WTC11 (cell line): ENCODE measurements around the gene IFT25.

Source experiments
- MXD4 ChIP-seq: fragments of 250-450 bp; sonication (Bioruptor Pico); IDR thresholded peaks from 2 replicates; pipeline ENCODE4 v1.8.0; 2021; ENCODE audit warnings: mild to moderate bottlenecking, moderate library complexity, borderline replicate concordance
- MYBL2 ChIP-seq: sonication (generic); formaldehyde crosslinking; IDR thresholded peaks from 2 replicates; pipeline ENCODE4 v1.8.1; 2023; ENCODE audit warnings: mild to moderate bottlenecking, moderate library complexity, missing genetic modification reagents
- ZNF121 ChIP-seq: sonication (generic); formaldehyde crosslinking; IDR thresholded peaks from 2 replicates; pipeline ENCODE4 v1.8.0; 2023; ENCODE audit warnings: missing genetic modification reagents
- ZNF263 ChIP-seq: sonication (generic); formaldehyde crosslinking; IDR thresholded peaks from 2 replicates; pipeline ENCODE4 v1.8.1; 2022; ENCODE audit warnings: low read depth, mild to moderate bottlenecking, moderate library complexity, missing genetic modification reagents
- ZNF317 ChIP-seq: sonication (generic); formaldehyde crosslinking; IDR thresholded peaks from 2 replicates; pipeline ENCODE4 v1.8.1; 2023; ENCODE audit warnings: low read depth, mild to moderate bottlenecking, moderate library complexity, missing genetic modification reagents, borderline replicate concordance
- TF ChIP-seq, protein P1 (sequence below): fragments of 200-600 bp; IDR thresholded peaks from 2 replicates; pipeline ENCODE4 v1.8.0; 2022; ENCODE audit warnings: antibody characterized with exemption

DNA sequence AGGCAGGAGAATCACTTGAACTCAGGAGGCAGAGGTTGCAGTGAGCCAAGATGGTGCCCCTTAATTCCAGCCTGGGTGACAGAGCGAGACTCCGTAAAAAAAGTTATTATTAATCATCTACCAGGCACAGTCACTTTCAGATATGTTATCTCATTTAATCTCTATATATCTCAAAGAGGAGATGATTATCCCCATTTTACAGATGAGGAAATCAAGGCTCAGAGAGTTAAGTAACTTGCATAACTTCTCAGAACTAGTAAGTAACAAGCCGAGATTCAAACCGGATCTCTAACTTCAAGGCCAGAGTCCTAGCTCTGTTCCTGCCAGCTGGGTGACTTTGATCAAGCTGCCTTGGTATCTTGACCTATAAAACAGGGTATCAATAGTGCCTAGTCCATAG is 34.1 kb downstream of the IFT25 start:
- TF ChIP-seq, protein P1, sequence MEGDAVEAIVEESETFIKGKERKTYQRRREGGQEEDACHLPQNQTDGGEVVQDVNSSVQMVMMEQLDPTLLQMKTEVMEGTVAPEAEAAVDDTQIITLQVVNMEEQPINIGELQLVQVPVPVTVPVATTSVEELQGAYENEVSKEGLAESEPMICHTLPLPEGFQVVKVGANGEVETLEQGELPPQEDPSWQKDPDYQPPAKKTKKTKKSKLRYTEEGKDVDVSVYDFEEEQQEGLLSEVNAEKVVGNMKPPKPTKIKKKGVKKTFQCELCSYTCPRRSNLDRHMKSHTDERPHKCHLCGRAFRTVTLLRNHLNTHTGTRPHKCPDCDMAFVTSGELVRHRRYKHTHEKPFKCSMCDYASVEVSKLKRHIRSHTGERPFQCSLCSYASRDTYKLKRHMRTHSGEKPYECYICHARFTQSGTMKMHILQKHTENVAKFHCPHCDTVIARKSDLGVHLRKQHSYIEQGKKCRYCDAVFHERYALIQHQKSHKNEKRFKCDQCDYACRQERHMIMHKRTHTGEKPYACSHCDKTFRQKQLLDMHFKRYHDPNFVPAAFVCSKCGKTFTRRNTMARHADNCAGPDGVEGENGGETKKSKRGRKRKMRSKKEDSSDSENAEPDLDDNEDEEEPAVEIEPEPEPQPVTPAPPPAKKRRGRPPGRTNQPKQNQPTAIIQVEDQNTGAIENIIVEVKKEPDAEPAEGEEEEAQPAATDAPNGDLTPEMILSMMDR = no peak
- TF ChIP-seq MYBL2 (CRISPR knock-in tag) = no peak
- TF ChIP-seq ZNF317 (CRISPR knock-in tag) = no peak
- TF ChIP-seq ZNF263 (CRISPR knock-in tag) = no peak
- no peak for TF ChIP-seq ZNF121
- no peak for TF ChIP-seq MXD4 (CRISPR knock-in tag)
